HepG2 (cell line): ENCODE data around the gene CDK5R1. TPM values are rescaled to one million over a fixed set of nuclear protein-coding genes. Genes with fewer than 3 reads are reported as not detected.

ENCODE experiments used
- ATAC-seq: fragments of 200-7000 bp; cut with Tn5 transposase; 3 replicates; pipeline ENCODE4 v1.9.1; 2020; ENCODE audit warnings: mild to moderate bottlenecking, moderate library complexity
- BruUV-seq: library from RNA; stranded (reverse); fragments of 400-500 nt; replicated peaks from 2 replicates; lab custom pipeline; 2021; lab: Mats Ljungman, UMichigan
- CTCF ChIA-PET: fragments of 300-600 bp; formaldehyde crosslinking; extraction: SDS; loops from one replicate; lab custom pipeline; 2021; ENCODE audit warnings: low total read pairs, inconsistent platforms, low intra/inter-chr PET ratio; lab: Yijun Ruan, JAX
- POLR2A ChIA-PET: fragments of 350-600 bp; sonication (Branson Sonifier 250); formaldehyde crosslinking; loops from one replicate; lab custom pipeline; 2020; ENCODE audit warnings: antibody characterized with exemption, inconsistent platforms; lab: Yijun Ruan, JAX
- DNase-seq: peaks from one replicate; pipeline ENCODE4 v3.0.0-alpha.2; 2015; ENCODE audit warnings: low spot score
- FAIRE-seq: peaks from 3 replicates; lab custom pipeline; 2011; peaks lifted over from hg19 to GRCh38; lab: Jason Lieb, UNC
- H2AFZ ChIP-seq: one replicate; pipeline ENCODE4 v1.6.1; 2011; ENCODE audit warnings: low read length, inconsistent platforms
- H3K27ac ChIP-seq: fragments of 300-600 bp; 3 replicates; pipeline ENCODE4 v1.8.0; 2011; ENCODE audit warnings: mixed run types, mild to moderate bottlenecking, mixed read lengths, low read length, inconsistent platforms; ENCODE audit not compliant: insufficient read depth; ENCODE audit errors: extremely low read length
- H3K27me3 ChIP-seq, 2 experiments: fragments of 200-600 bp in 1 of 2; 2 replicates in 1 of 2; 3 replicates in 1 of 2; pipeline versions ENCODE4 v1.6.0 to v1.8.0; 2011; ENCODE audit warnings: low read length in 2 of 2, mild to moderate bottlenecking in 2 of 2, moderate library complexity in 2 of 2, inconsistent platforms in 1 of 2; ENCODE audit not compliant: insufficient read depth in 2 of 2, control insufficient read depth in 1 of 2
- H3K36me3 ChIP-seq, 2 experiments: fragments of 200-600 bp in 1 of 2; replicated peaks in 1 of 2; 2 replicates in 1 of 2; 3 replicates in 1 of 2; pipeline versions ENCODE4 v1.5.1 to v1.8.0; 2011; ENCODE audit warnings: low read length in 2 of 2, inconsistent platforms in 1 of 2; ENCODE audit not compliant: insufficient read depth in 2 of 2, control insufficient read depth in 1 of 2
- H3K4me1 ChIP-seq: 2 replicates; pipeline ENCODE4 v1.5.1; 2012; ENCODE audit warnings: low read length, inconsistent platforms; ENCODE audit not compliant: insufficient read depth
- H3K4me2 ChIP-seq: 2 replicates; pipeline ENCODE4 v1.6.0; 2011; ENCODE audit warnings: low read depth, low read length, inconsistent platforms
- H3K4me3 ChIP-seq, 3 experiments: fragments of 200-600 bp in 1 of 3; sonication (generic), shearing (Covaris generic) in 1 of 3; replicated peaks in 1 of 3; 2 replicates each; pipeline ENCODE4 v1.5.1; 2011 to 2016; ENCODE audit warnings: low read length in 3 of 3, inconsistent platforms in 2 of 3, low read depth in 2 of 3, mild to moderate bottlenecking in 2 of 3, control low read depth in 1 of 3, mixed read lengths in 1 of 3; ENCODE audit not compliant: insufficient read depth in 1 of 3
- H3K79me2 ChIP-seq: one replicate; pipeline ENCODE4 v1.6.1; 2011; ENCODE audit warnings: low read length, inconsistent platforms; ENCODE audit not compliant: insufficient read depth
- H3K9ac ChIP-seq: 2 replicates; pipeline ENCODE4 v1.6.0; 2011; ENCODE audit warnings: mild to moderate bottlenecking, low read depth, low read length, inconsistent platforms; ENCODE audit not compliant: insufficient read depth
- H3K9me3 ChIP-seq: 2 replicates; pipeline ENCODE4 v1.5.1; 2012; ENCODE audit warnings: mild to moderate bottlenecking, low read length
- H4K20me1 ChIP-seq: 2 replicates; pipeline ENCODE4 v1.6.0; 2011; ENCODE audit warnings: inconsistent platforms, mild to moderate bottlenecking, low read length, moderate library complexity; ENCODE audit not compliant: insufficient read depth
- FOXK1 ChIP-seq: sonication (generic); formaldehyde crosslinking; IDR thresholded peaks from 2 replicates; pipeline ENCODE4 v1.4.0; 2020; ENCODE audit warnings: low read depth, missing genetic modification reagents, borderline replicate concordance
- NR2C2 ChIP-seq: sonication (generic); formaldehyde crosslinking; IDR thresholded peaks from 2 replicates; pipeline ENCODE4 v1.4.0; 2020; ENCODE audit warnings: missing genetic modification reagents, mild to moderate bottlenecking, moderate library complexity, borderline replicate concordance
- SMC3 ChIP-seq: IDR thresholded peaks from 2 replicates; pipeline ENCODE4 v1.6.1; 2011; ENCODE audit warnings: low read length, improper control_type of control experiment
- SP2 ChIP-seq: sonication (generic); formaldehyde crosslinking; IDR thresholded peaks from 2 replicates; pipeline ENCODE4 v1.5.1; 2020; ENCODE audit warnings: mild to moderate bottlenecking, missing genetic modification reagents
- TCF12 ChIP-seq, 2 experiments: fragments of 450-650 bp in 1 of 2; sonication (generic) in 1 of 2; formaldehyde crosslinking in 1 of 2; IDR thresholded peaks; 2 replicates each; pipeline versions ENCODE4 v1.6.1 to v1.8.0; 2017 to 2022; ENCODE audit warnings: antibody characterized with exemption in 1 of 2, mild to moderate bottlenecking in 1 of 2, missing genetic modification reagents in 1 of 2, moderate library complexity in 1 of 2
- TCF7L2 ChIP-seq: IDR thresholded peaks from 2 replicates; pipeline ENCODE4 v1.6.1; 2011; ENCODE audit warnings: mild to moderate bottlenecking, low read depth, low read length, moderate library complexity
- ZBTB20 ChIP-seq: sonication (generic); formaldehyde crosslinking; IDR thresholded peaks from 2 replicates; pipeline ENCODE4 v1.8.1; 2023; ENCODE audit warnings: missing genetic modification reagents, low read depth, mild to moderate bottlenecking, borderline replicate concordance
- ZNF484 ChIP-seq: sonication (generic); formaldehyde crosslinking; IDR thresholded peaks from 2 replicates; pipeline ENCODE4 v1.5.1; 2020; ENCODE audit warnings: mild to moderate bottlenecking, low read depth, missing genetic modification reagents, borderline replicate concordance
- ZNF567 ChIP-seq: sonication (generic); formaldehyde crosslinking; IDR thresholded peaks from 2 replicates; pipeline ENCODE4 v1.8.1; 2023; ENCODE audit warnings: mild to moderate bottlenecking, missing genetic modification reagents, borderline replicate concordance
- ZNF644 ChIP-seq: IDR thresholded peaks from 2 replicates; pipeline ENCODE4 v1.6.1; 2016; ENCODE audit warnings: low read depth
- ZNF780A ChIP-seq: sonication (generic); formaldehyde crosslinking; IDR thresholded peaks from 2 replicates; pipeline ENCODE4 v1.8.0; 2022; ENCODE audit warnings: mild to moderate bottlenecking, missing genetic modification reagents, moderate library complexity
- WGBS: methylation state at CpG from one replicate; pipeline ENCODE4 v1.1.6; 2017; ENCODE audit warnings: low lambda C conversion rate; 5-methylcytosine and 5-hydroxymethylcytosine counted together
- in situ Hi-C: cut with HindIII; loops from 2 replicates; pipeline ENCODE4 v1.10.0; 2017; ENCODE audit warnings: low pct_unique_long_range_greater_than_20kb; ENCODE audit not compliant: extremely low pct_ligation_motif_present
- intact Hi-C: fragments of 100-400 bp; cut with micrococcal nuclease; formaldehyde crosslinking; loops from one replicate; pipeline ENCODE4 v1.10.0; 2022; ENCODE audit not compliant: unreplicated experiment
- polyA plus RNA-seq, 8 experiments: library from polyadenylated mRNA; depleted of rRNA in 3 of 8; stranded (reverse) in 7 of 8; unstranded in 1 of 8; fragments of >200 nt; fragmentation: Illumina TruSeq in 4 of 8; extraction: Trizol in 4 of 8; gene quantifications; 2 replicates each; pipeline versions ENCODE4 v1.2.1 to v1.2.3, GENCODE V29; 2011 to 2016; ENCODE audit warnings: low read depth in 4 of 8, missing spikeins in 1 of 8, mixed read lengths in 1 of 8; ENCODE audit not compliant: insufficient read depth in 1 of 8
- total RNA-seq, 5 experiments: library from RNA; depleted of rRNA; stranded (reverse); fragments of >200 nt; fragmentation: Illumina TruSeq; extraction: Trizol; gene quantifications; 2 replicates each; pipeline ENCODE4 v1.2.3, GENCODE V29; 2016; ENCODE audit warnings: low read depth in 1 of 5
- TF ChIP-seq, protein P1 (sequence below), 2 experiments: sonication (generic) in 1 of 2; formaldehyde crosslinking in 1 of 2; IDR thresholded peaks; 2 replicates each; pipeline versions ENCODE4 v1.6.1 to v1.9.0; 2014 to 2022; ENCODE audit warnings: antibody characterized with exemption in 1 of 2, borderline replicate concordance in 1 of 2, inconsistent platforms in 1 of 2, low read depth in 1 of 2, missing genetic modification reagents in 1 of 2

CDK5R1 gene
- total and polyA plus RNA-seq, 2 of the 13 experiments (the other 11 are each of a cell fraction or from before 2014, with no cell fraction given) = 1.1 to 3.9 TPM

- TF ChIP-seq TCF12 (IDR thresholded peaks at IDR 0.05) (no peak), TCF12 (CRISPR knock-in tag; IDR thresholded peaks at IDR 0.05) (no peak), ZNF567 (CRISPR knock-in tag) (no peak), SMC3 (peak; percentile 12; the same call in 1 of the 2 replicates)
Observed at GRCh38 chr17:32461853-32462617, 24.8 kb upstream of the CDK5R1 start (continued).

- Histone ChIP-seq H3K36me3 (peaks cover 14 to 77% of the 10 kb centered on the region in 2 experiments), H3K9me3 (no peaks in the 10 kb centered on the region), H2AFZ (no peak overlapping the region), H3K4me1 (no peaks in the 10 kb centered on the region), H3K27me3 (no peaks in the 10 kb centered on the region), H3K4me3 (no peak overlapping the region), H3K4me2 (no peak overlapping the region), H3K9ac (no peak overlapping the region), H3K79me2 (peaks cover 16% of the 10 kb centered on the region), H4K20me1 (peaks cover 11% of the 10 kb centered on the region), H3K27ac (no peak overlapping the region)
- ATAC-seq (no peak), DNase-seq (no peak), FAIRE-seq (no peak)
- intact Hi-C loops (no loop called here), in situ Hi-C loops (no loop called here)
- CTCF ChIA-PET = no interaction called here
- BruUV-seq = no TSS peak
- POLR2A ChIA-PET = no interaction called here
- 96% methylated on average over 3 of the region's 3 CpGs for WGBS
- no peak for TF ChIP-seq ZNF780A
- TF ChIP-seq, protein P1, sequence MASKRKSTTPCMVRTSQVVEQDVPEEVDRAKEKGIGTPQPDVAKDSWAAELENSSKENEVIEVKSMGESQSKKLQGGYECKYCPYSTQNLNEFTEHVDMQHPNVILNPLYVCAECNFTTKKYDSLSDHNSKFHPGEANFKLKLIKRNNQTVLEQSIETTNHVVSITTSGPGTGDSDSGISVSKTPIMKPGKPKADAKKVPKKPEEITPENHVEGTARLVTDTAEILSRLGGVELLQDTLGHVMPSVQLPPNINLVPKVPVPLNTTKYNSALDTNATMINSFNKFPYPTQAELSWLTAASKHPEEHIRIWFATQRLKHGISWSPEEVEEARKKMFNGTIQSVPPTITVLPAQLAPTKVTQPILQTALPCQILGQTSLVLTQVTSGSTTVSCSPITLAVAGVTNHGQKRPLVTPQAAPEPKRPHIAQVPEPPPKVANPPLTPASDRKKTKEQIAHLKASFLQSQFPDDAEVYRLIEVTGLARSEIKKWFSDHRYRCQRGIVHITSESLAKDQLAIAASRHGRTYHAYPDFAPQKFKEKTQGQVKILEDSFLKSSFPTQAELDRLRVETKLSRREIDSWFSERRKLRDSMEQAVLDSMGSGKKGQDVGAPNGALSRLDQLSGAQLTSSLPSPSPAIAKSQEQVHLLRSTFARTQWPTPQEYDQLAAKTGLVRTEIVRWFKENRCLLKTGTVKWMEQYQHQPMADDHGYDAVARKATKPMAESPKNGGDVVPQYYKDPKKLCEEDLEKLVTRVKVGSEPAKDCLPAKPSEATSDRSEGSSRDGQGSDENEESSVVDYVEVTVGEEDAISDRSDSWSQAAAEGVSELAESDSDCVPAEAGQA (IDR thresholded peaks at IDR 0.05; ENCODE audit: low read depth) = no peak
- TF ChIP-seq, protein P1 (CRISPR knock-in tag; IDR thresholded peaks at IDR 0.05; ENCODE audit: borderline replicate concordance) = no peak
- TF ChIP-seq TCF7L2 = no peak
- no peak for TF ChIP-seq NR2C2
- no peak for TF ChIP-seq ZNF484
- TF ChIP-seq SP2 = no peak
- TF ChIP-seq FOXK1 (CRISPR knock-in tag) = no peak
- TF ChIP-seq ZNF644 (CRISPR knock-in tag) = no peak
- TF ChIP-seq ZBTB20 (CRISPR knock-in tag) = no peak
Observed at GRCh38 chr17:32463304-32463703, 23.5 kb upstream of the CDK5R1 start.
